ENCODE data around the gene STXBP5L. TPM values are rescaled to one million over a fixed set of nuclear protein-coding genes. Genes with fewer than 3 reads are reported as not detected.
"Not testable (repeated sequence)": the region's sequence is repeated elsewhere in the genome, so short reads cannot be mapped to it uniquely, and the experiment has no call there.

Gene STXBP5L
- total RNA-seq, 1 donor from 2014 or later, result 2.1 TPM

DNA sequence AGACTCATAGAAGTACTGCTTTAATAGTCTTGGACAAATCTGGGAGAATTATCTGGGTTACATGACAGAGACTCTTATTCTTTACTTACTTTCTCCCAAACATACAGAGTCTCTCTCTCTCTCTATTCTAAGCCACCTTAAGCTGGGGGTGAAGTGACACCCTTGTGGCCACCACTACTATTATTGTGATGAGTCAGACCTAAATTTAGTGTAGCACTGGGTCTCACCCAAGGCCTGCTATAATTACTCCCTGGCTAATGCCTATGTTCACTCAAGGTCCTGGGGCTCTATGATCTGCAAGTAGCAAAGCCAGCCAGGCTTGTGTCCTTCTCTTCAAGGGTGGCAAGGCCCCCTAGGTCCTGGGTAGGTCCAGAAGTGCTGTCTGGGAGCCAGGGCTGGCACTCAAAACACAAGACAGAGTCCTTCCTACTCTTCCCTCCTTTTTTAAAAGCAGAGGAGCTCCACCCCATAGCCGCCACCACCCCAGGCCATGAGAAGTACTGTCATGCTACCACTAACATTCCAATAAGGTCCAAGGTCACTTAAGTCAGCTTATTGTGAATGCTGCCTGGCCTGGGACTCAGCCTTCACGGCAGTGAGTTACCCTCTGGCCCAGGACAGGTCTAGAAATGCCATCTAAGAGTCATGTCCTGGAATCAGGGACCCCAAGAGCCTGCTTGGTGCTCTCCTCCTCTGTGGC lies 454.2 kb downstream of the STXBP5L start:
- FAIRE-seq, result no peak
- DNase-seq (ENCODE audit: low read depth), result no peak
- H3K9ac ChIP-seq (ENCODE audit: low read length), result no peak overlapping the region
- no peaks in the 10 kb centered on the region for H4K20me1 ChIP-seq (ENCODE audit: insufficient read depth, low read length)
- Mint-ChIP-seq H3K4me3 (ENCODE audit: unreplicated experiment) (no peak overlapping the region), H3K36me3 (ENCODE audit: low read depth, unreplicated experiment) (no peaks in the 10 kb centered on the region), H3K9me3 (ENCODE audit: unreplicated experiment) (no peaks in the 10 kb centered on the region), H3K4me1 (ENCODE audit: low read depth, unreplicated experiment) (no peaks in the 10 kb centered on the region), H3K27me3 (ENCODE audit: low read depth, unreplicated experiment) (no peaks in the 10 kb centered on the region), H3K27ac (ENCODE audit: unreplicated experiment) (no peak overlapping the region)
- no peak overlapping the region for H3K4me2 ChIP-seq (ENCODE audit: low read length)
- H3K9me3 ChIP-seq (ENCODE audit: insufficient read depth, low read depth, low read length), result no peaks in the 10 kb centered on the region
- H3K27ac ChIP-seq (ENCODE audit: low read depth, low read length), result no peak overlapping the region
- H3K4me3 ChIP-seq (ENCODE audit: insufficient read depth, low read depth, low read length), result no peak overlapping the region
- H3K4me1 ChIP-seq (ENCODE audit: insufficient read depth, low read length), result no peaks in the 10 kb centered on the region
- no peak for TF ChIP-seq EZH2 (IDR thresholded peaks at IDR 0.05; ENCODE audit: insufficient read depth, low read length)
- TF ChIP-seq, protein P1, sequence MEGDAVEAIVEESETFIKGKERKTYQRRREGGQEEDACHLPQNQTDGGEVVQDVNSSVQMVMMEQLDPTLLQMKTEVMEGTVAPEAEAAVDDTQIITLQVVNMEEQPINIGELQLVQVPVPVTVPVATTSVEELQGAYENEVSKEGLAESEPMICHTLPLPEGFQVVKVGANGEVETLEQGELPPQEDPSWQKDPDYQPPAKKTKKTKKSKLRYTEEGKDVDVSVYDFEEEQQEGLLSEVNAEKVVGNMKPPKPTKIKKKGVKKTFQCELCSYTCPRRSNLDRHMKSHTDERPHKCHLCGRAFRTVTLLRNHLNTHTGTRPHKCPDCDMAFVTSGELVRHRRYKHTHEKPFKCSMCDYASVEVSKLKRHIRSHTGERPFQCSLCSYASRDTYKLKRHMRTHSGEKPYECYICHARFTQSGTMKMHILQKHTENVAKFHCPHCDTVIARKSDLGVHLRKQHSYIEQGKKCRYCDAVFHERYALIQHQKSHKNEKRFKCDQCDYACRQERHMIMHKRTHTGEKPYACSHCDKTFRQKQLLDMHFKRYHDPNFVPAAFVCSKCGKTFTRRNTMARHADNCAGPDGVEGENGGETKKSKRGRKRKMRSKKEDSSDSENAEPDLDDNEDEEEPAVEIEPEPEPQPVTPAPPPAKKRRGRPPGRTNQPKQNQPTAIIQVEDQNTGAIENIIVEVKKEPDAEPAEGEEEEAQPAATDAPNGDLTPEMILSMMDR (IDR thresholded peaks at IDR 0.05; ENCODE audit: insufficient read depth, low read depth, low read length), result no peak
- H3K79me2 ChIP-seq (ENCODE audit: insufficient read depth, low read length), result no peaks in the 10 kb centered on the region
- H3K36me3 ChIP-seq (ENCODE audit: insufficient read depth, low read length), result no peaks in the 10 kb centered on the region
- H2AFZ ChIP-seq (ENCODE audit: low read depth, low read length), result no peak overlapping the region
- H3K27me3 ChIP-seq (ENCODE audit: insufficient read depth, low read length), result no peaks in the 10 kb centered on the region

DNA sequence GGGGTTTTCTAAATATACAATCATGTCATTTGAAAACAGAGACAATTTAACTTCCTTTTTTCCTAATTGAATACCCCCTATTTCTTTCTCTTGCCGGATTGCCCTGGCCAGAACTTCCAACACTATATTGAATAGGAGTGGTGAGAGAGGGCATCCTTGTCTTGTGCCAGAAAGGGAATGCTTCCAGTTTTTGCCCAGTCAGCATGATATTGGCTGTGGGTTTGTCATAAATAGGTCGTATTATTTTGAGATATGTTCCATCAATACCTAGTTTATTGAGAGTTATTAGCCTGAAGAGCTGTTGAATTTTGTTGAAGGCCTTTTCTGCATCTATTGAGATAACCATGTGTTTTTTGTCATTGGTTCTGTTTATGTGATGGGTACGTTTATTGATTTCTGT lies 480.3 kb downstream of the STXBP5L start:
- H3K4me3 ChIP-seq (ENCODE audit: insufficient read depth, low read depth, low read length); H3K9ac ChIP-seq (ENCODE audit: low read length); H3K36me3 ChIP-seq (ENCODE audit: insufficient read depth, low read length); H3K4me3 Mint-ChIP-seq (ENCODE audit: unreplicated experiment); FAIRE-seq; H3K9me3 ChIP-seq (ENCODE audit: insufficient read depth, low read depth, low read length); H3K4me2 ChIP-seq (ENCODE audit: low read length); H2AFZ ChIP-seq (ENCODE audit: low read depth, low read length); H3K27ac Mint-ChIP-seq (ENCODE audit: unreplicated experiment); H3K79me2 ChIP-seq (ENCODE audit: insufficient read depth, low read length); H3K4me1 Mint-ChIP-seq (ENCODE audit: low read depth, unreplicated experiment); H3K36me3 Mint-ChIP-seq (ENCODE audit: low read depth, unreplicated experiment); H3K27me3 ChIP-seq (ENCODE audit: insufficient read depth, low read length); H3K27me3 Mint-ChIP-seq (ENCODE audit: low read depth, unreplicated experiment); DNase-seq (ENCODE audit: low read depth); H3K9me3 Mint-ChIP-seq (ENCODE audit: unreplicated experiment); H3K27ac ChIP-seq (ENCODE audit: low read depth, low read length); H3K4me1 ChIP-seq (ENCODE audit: insufficient read depth, low read length); H4K20me1 ChIP-seq (ENCODE audit: insufficient read depth, low read length): not testable (repeated sequence)

DNA sequence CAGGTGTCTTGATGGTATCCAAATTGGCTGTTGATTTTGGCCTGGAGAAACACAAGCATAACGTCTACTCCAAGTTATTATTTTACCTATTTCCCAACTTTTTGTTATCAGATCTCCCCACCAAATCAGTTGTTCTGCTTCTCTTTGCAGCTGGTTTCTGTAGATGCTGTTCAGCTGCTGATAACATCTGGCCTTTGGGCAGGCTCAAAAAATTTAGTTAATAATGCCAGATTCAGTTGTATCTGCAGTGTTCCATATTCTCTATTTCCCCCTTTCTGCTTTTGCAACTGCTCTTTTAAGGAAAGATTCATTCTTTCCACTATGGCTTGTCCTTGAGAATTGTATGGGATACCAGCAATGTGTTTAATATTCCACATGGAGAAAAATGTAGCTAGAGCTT lies 488.0 kb downstream of the STXBP5L start:
- not testable (repeated sequence) for DNase-seq (ENCODE audit: low read depth); H3K27me3 ChIP-seq (ENCODE audit: insufficient read depth, low read length); H3K4me1 Mint-ChIP-seq (ENCODE audit: low read depth, unreplicated experiment); H3K36me3 Mint-ChIP-seq (ENCODE audit: low read depth, unreplicated experiment); H3K27ac Mint-ChIP-seq (ENCODE audit: unreplicated experiment); H3K4me3 ChIP-seq (ENCODE audit: insufficient read depth, low read depth, low read length); H3K4me2 ChIP-seq (ENCODE audit: low read length); H2AFZ ChIP-seq (ENCODE audit: low read depth, low read length); H3K9me3 ChIP-seq (ENCODE audit: insufficient read depth, low read depth, low read length); H3K9me3 Mint-ChIP-seq (ENCODE audit: unreplicated experiment); H3K79me2 ChIP-seq (ENCODE audit: insufficient read depth, low read length); H3K9ac ChIP-seq (ENCODE audit: low read length); H4K20me1 ChIP-seq (ENCODE audit: insufficient read depth, low read length); H3K27me3 Mint-ChIP-seq (ENCODE audit: low read depth, unreplicated experiment); FAIRE-seq; H3K4me1 ChIP-seq (ENCODE audit: insufficient read depth, low read length); H3K4me3 Mint-ChIP-seq (ENCODE audit: unreplicated experiment); H3K27ac ChIP-seq (ENCODE audit: low read depth, low read length); H3K36me3 ChIP-seq (ENCODE audit: insufficient read depth, low read length)

DNA sequence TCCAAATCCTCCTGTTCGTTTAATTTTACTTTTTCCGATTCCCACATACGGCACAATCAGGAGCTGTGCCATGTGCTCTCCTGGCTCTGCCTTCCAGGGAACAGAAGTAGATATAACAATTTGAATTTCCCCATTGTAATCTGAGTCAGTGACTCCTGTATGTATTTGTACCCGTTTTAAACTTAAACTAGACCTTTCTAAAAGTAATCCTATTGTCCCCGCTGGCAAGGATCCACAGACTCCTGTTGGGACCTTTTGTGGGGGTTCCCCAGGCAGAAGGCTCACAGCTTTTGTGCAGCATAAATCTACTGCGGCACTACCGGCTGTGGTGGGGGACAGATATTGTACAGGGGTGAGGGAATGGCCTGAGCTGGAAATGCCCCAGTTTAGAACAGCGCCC lies 490.0 kb downstream of the STXBP5L start:
- not testable (repeated sequence) for H3K9me3 Mint-ChIP-seq (ENCODE audit: unreplicated experiment); H2AFZ ChIP-seq (ENCODE audit: low read depth, low read length); H3K36me3 ChIP-seq (ENCODE audit: insufficient read depth, low read length); H3K4me2 ChIP-seq (ENCODE audit: low read length); H3K9me3 ChIP-seq (ENCODE audit: insufficient read depth, low read depth, low read length); H4K20me1 ChIP-seq (ENCODE audit: insufficient read depth, low read length); DNase-seq (ENCODE audit: low read depth); H3K27ac Mint-ChIP-seq (ENCODE audit: unreplicated experiment); FAIRE-seq; H3K27me3 Mint-ChIP-seq (ENCODE audit: low read depth, unreplicated experiment); H3K36me3 Mint-ChIP-seq (ENCODE audit: low read depth, unreplicated experiment); H3K27ac ChIP-seq (ENCODE audit: low read depth, low read length); H3K27me3 ChIP-seq (ENCODE audit: insufficient read depth, low read length); H3K4me1 Mint-ChIP-seq (ENCODE audit: low read depth, unreplicated experiment); H3K4me3 ChIP-seq (ENCODE audit: insufficient read depth, low read depth, low read length); H3K4me1 ChIP-seq (ENCODE audit: insufficient read depth, low read length); H3K9ac ChIP-seq (ENCODE audit: low read length); H3K79me2 ChIP-seq (ENCODE audit: insufficient read depth, low read length); H3K4me3 Mint-ChIP-seq (ENCODE audit: unreplicated experiment)

All from astrocyte (in vitro differentiated cells and primary cell).